GM18498 (cell line): Measurements from ENCODE around the gene FAM149B1.

ENCODE experiments used
- ATAC-seq: cut with Tn5 transposase; IDR thresholded peaks from one replicate; pipeline ENCODE4 v1.9.1; 2021; ENCODE audit warnings: mild to moderate bottlenecking, moderate library complexity; ENCODE audit not compliant: unreplicated experiment

The FAM149B1 gene

DNA sequence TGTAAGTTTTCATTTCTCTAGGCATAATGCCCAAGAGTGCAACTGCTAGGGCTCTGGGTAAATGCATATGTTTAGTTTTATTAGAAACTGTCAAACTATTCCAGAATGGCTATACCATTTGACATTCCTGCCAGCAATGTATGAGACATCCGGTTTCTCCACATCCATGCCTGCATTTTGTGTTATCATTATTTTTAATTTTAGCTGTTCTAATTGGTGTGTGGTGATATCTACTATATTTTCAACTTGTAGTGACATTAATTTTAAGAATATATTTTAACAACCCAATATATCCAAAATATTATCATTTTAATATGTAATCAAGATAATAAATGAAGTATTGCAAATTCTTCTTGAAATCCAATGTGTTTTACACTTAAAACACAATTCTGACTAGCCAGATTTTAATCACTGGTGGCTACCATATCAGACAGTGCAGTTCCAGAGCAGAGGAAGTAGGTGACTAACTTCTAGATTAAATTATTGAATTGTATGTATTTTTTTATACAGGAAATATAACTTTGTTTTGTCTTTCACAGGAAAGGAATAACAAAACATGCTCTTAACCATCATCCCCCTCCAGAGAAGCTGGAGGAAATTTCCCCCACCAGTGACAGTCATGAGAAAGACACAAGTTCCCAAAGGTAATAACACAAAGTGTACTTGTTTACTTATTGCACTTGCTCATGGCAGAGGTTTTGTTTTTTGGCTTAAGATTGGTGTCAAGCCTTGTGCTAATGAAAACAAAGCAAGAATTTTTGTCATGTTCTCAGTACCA is 6.4 kb downstream of the FAM149B1 start:
- ATAC-seq: no peak

DNA sequence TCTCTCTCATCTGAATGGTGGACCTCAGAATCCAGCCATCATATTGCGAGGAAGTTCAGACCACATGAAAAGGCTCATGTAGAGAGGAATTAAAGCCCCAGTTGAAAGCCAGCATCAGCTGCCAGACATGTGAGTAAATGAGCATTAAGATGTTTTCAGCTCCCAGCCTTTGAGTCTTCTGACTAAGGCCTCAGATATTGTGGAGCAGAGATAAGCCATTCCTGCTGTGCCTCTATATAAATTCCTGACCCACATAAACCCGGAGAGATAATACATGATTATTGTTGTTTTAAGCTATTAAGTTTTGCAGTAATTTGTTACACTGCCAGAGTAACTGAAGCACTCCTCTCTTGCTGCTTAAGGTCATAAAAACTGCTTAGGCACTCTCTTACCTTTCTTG is 14.6 kb downstream of the FAM149B1 start:
- ATAC-seq: no peak

DNA sequence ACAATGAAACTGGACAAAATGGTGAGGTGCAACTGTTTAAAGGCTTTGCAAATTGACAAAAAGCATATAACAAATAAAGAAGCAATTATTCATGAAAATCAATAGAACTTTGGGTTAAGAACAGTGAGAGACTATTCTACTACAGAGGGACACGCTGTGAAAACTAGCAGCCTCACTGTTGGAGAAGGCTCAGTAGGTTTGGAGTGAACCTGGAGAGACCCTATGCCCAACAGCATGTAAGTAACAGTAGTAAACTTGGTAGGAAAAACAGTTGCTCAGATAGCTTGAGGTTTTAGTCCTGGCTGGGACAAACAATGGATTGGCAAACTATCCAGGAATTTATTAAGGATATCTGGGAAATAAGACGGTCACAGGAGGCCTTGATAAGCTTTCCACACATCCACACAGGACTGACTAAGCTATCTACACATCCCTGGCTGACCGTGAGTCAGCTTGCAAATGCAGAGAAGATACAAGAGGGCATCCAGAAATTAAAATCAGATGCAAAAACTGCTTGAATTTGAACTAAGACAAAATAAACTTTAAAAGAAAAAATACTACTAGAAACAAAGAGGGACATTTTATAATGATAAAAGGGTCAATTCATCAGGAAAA is 15.9 kb downstream of the FAM149B1 start:
- no peak for ATAC-seq

GRCh38 chr10:73186266-73186665 is 18.3 kb downstream of the FAM149B1 start:
- no peak for ATAC-seq

DNA sequence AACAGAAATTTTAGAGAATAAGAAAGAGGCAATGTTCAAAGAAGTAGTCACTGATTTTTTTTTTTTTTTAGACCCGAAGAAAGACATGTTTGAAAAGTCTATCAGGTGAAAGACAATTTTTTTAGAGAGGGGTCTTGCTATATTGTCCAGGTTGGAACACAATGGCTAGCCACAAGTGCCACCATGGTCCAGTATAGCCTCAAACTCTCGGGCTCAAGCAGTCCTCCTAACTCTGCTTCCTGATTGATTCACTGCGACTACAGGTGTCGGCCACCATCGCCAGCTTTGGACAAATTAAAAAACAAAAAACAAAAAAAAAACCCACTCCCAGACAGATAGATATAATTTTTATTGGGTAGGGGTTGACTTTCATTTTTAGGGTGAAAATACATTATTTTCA is 22.3 kb downstream of the FAM149B1 start:
- no peak for ATAC-seq

DNA sequence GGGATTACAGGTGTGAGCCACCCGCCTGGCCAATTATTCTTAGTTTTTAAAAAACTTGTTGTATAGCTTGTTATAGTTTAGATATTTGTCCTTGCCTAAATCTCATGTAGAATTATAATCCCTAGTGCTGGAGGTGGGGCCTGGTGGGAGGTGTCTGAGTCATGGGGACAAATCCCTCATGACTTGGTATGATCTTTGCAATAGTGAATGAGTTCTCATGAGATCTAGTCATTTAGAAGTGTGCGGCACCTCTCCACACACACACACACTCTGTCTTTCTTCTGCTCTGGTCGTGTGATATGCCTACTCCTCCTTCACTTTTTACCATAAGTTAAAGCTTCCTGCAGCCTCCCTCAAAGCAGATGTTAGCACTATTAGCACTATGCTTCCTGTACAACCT is 37.2 kb downstream of the FAM149B1 start:
- ATAC-seq: no peak

GRCh38 chr10:73205890-73206289 is 38.0 kb downstream of the FAM149B1 start:
- ATAC-seq: no peak

DNA sequence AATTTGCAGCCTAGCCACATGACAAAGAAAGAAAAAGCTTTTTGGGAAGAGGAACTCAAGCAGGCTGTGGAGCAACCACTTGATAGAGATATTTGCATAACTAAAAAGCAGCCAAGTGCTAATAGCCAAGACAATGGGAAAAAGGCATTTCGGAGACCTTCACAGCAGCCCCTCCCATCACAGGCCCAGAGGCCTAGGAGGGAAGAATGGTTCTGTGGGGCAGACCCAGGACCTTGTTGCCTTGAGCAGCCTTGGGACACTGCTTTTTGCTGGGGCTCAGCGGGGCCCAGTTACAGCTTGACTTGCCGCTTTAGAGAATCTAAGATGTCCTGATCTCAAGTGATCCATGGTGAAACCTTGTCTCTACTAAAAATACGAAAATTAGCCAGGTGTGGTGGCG is 38.5 kb downstream of the FAM149B1 start:
- ATAC-seq: no peak

GRCh38 chr10:73207883-73208282 is 40.0 kb downstream of the FAM149B1 start:
- no peak for ATAC-seq

DNA sequence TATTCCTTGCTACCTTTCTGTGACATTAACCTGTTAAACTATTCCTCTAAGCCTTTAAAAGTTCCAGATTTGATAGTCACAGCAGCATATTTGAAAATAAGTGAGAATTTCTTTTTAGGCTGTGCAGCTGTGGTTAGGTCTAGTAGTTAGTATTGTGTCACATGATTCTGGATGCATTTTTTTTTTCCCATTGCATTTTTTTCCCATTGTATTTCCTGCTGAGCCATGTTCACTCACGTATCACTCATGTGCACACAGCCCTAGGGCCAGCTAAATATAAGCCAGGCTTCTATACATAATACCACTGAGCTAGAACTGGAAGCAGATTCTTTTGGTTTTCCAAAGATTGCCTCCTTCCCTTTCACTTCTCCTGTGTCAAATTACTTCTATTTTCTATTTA is 41.8 kb downstream of the FAM149B1 start:
- no peak for ATAC-seq

GRCh38 chr10:73210395-73211105 is 42.6 kb downstream of the FAM149B1 start:
- no peak for ATAC-seq

GRCh38 chr10:73211106-73211811 is 43.3 kb downstream of the FAM149B1 start:
- ATAC-seq: no peak

GRCh38 chr10:73215749-73216148 is 47.8 kb downstream of the FAM149B1 start:
- no peak for ATAC-seq

GRCh38 chr10:73217628-73218027 is 49.7 kb downstream of the FAM149B1 start:
- ATAC-seq: no peak

DNA sequence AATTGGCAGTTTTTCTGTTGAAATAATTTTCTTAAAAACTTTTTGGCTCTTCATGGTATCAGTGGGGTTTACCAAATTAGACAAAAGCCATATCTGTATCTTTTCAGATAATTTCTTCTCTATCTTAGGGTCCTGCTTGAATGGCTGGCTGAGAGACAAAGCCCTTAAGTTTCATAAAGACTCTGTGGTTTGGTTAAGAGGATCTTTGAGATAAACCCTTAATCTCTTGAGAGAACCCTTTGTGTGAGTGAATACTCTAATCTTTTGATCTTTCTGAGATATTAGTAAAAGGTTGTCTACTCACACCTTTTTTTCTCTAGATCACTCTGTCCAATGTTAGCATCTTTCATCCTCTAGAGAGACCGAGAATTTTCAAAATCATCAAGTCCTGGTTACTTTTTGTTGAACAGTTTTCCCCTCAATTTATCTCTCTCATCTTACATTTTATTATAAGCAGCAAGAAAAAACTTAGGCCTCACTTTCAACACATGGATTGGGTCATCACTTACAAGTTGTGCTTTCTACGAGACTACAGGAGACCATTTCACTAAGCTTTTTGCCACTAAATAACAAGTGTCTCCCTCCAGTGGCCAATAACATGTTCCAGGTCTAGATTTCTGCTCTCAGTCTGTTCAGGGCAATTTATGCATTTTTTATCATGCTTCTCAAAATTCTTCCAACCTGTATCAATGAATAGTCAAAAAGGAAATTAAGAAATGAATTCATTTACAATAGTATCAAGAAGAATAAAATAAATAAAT is 50.7 kb downstream of the FAM149B1 start:
- ATAC-seq: no peak

- no peak for ATAC-seq
Measured at GRCh38 chr10:73219384-73219783, 51.5 kb downstream of the FAM149B1 start.

DNA sequence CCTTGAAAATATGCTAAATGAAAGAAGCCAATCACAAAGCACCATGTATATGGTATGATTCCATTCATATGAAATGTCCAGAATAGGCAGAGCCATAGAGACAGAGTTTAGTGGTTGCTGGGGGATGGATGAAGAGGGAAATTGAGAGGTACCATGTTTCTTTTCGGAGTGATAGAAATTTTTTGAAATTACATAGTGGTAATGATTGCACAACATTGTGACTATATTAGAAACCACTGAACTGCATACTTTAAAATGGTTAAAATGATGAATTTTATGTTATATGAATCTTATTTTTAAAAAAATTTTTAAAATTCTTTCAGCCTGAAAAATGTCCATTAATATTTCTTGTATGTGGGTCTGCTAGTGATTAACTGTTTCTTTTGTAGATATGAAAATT is 53.1 kb downstream of the FAM149B1 start:
- ATAC-seq: no peak

DNA sequence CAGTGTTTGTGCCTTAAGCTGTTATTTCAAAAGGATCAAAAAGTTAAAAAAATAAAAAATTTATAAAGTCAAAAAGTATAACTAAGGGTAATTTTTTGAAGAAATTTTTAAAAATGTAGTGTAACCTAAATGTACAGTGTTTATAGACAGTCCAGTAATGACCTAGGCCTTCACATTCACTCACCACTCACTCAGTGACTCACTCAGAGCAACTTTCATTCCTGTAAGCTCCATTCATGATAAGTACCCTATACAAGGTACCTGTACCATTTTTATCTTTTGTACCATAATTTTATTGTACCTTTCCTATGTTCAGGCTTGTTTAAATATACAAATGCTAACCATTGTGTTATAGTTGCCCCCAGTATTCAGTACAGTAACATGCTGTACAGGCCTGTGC is 57.6 kb downstream of the FAM149B1 start:
- no peak for ATAC-seq

DNA sequence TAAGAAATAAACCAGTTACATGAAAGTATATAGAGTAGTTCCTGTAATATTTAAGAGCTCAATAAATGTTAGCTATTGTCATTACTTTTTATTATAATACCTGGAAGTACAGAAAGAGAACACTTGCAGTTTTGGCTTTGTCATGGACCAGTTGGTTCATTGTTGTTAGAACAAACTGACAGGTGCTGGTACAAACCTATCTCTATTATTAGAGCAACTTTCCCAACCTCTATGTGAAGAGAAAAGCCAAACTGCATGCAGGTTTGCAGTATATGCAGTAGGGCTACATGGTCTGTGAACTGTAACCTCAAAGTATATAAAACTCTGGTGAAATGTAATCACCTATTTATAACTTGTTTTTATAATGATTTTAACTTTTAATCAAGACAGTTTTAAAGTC is 58.7 kb downstream of the FAM149B1 start:
- ATAC-seq: no peak

DNA sequence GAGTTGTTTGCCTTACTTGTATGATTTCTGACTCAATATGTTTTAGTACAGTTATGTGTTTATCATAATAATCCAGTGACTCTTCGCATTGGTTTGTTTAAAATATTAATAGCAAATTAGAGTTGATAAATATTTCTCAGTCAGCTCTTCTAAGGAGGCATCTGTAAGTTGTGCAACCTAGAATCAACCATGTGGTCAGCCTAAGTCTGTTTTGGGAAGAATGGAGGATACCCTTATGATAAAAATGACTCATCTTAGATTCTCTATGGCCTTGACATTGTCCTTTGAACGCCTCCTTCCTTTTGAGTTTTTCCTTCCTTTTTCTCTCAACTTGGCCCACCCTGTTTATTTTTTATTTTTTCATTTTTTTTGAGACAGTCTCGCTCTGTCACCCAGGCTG is 60.3 kb downstream of the FAM149B1 start:
- no peak for ATAC-seq

GRCh38 chr10:73229567-73229966 is 61.6 kb downstream of the FAM149B1 start:
- no peak for ATAC-seq
